Neutrophil (primary cell): Measurements from ENCODE around the gene SRP68.
A peak's percentile ranks its signal among the peaks of the same experiment; 100 is the strongest.

Experiments used
- H3K27ac ChIP-seq: fragments of 200-600 bp; sonication (generic); 2 replicates; pipeline ENCODE4 v1.5.1; 2016; ENCODE audit warnings: mild to moderate bottlenecking, moderate library complexity
- H3K27me3 ChIP-seq: fragments of 200-600 bp; sonication (generic); 2 replicates; pipeline ENCODE4 v1.6.0; 2016; ENCODE audit warnings: mild to moderate bottlenecking
- H3K36me3 ChIP-seq: fragments of 200-600 bp; sonication (generic); 2 replicates; pipeline ENCODE4 v1.5.1; 2017
- H3K4me1 ChIP-seq, 2 experiments: fragments of 200-600 bp in 1 of 2; sonication (generic) in 1 of 2; 1 replicate in 1 of 2; 2 replicates in 1 of 2; pipeline versions ENCODE4 v1.5.1 to v1.6.1; 2013 to 2016; ENCODE audit warnings: low read depth in 1 of 2, low read length in 1 of 2, mild to moderate bottlenecking in 1 of 2, moderate library complexity in 1 of 2; ENCODE audit not compliant: control insufficient read depth in 1 of 2, insufficient read depth in 1 of 2
- H3K4me3 ChIP-seq, 2 experiments: fragments of 200-600 bp in 1 of 2; sonication (generic) in 1 of 2; 1 replicate in 1 of 2; 2 replicates in 1 of 2; pipeline ENCODE4 v1.5.1; 2013 to 2016; ENCODE audit warnings: low read depth in 1 of 2, low read length in 1 of 2, mild to moderate bottlenecking in 1 of 2, moderate library complexity in 1 of 2
- H3K9me3 ChIP-seq: fragments of 200-600 bp; sonication (generic); 2 replicates; pipeline ENCODE4 v1.5.1; 2016
- CTCF ChIP-seq: fragments of 200-600 bp; sonication (generic); IDR thresholded peaks from 2 replicates; pipeline ENCODE4 v1.5.1; 2016; ENCODE audit warnings: antibody characterized with exemption

The SRP68 gene

DNA sequence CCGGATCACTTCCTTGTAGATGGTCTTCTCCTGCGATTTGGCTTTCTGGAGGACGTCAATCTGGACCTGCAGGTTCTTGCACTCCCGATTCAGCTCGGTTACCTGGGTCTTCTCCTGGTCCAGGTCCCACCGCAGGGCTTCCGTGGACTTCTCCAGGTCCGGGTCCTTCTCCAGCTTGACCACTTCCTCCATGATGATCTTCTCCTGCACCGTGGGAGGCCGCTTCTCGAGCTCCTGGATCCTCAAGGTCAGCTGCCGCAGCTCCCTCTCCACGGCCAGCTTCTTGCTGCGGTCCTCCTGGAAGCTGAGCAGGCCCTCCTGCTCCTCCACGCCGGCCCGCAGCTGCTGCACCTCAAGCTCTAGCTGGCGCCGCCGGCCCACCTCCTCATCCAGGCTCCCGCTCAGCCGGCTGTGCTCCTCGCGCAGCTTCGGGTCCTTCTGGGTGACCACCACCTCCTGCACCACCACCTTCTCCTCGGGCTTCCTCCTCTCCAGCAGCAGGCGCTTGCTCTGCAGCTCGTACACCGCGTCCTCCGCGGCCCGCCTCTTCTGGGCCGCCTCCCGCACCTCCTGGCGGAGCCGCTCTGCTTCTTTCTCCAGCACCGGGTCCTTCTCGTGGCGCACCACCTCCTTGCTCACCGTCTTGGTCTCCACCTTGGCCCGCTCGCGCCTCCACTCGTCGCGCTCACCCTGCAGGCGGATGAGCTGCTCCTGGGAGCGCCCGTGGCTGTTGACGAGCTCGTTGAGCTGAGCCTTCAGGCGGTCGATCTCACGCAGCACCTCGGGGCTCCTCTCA, 63.5 kb downstream of the SRP68 start:
- no peak for TF ChIP-seq CTCF
- H3K27me3 ChIP-seq, result no peaks in the 10 kb centered on the region
- H3K4me1 ChIP-seq, result peaks cover 0 to 5% of the 10 kb centered on the region in 2 experiments
- peaks cover 15% of the 10 kb centered on the region for H3K36me3 ChIP-seq
- H3K4me3 ChIP-seq, result no peak overlapping the region
- H3K9me3 ChIP-seq, result no peaks in the 10 kb centered on the region
- no peak overlapping the region for H3K27ac ChIP-seq

- H3K4me1 ChIP-seq, result peaks cover 0 to 5% of the 10 kb centered on the region in 2 experiments
- H3K27me3 ChIP-seq, result no peaks in the 10 kb centered on the region
- no peak overlapping the region for H3K27ac ChIP-seq
- no peaks in the 10 kb centered on the region for H3K9me3 ChIP-seq
- no peak for TF ChIP-seq CTCF
- peaks cover 15% of the 10 kb centered on the region for H3K36me3 ChIP-seq
- H3K4me3 ChIP-seq, result no peak overlapping the region
Measured at GRCh38 chr17:76008208-76008607, 64.1 kb downstream of the SRP68 start.

- Histone ChIP-seq H3K4me3 (no peak overlapping the region), H3K36me3 (peaks cover 15% of the 10 kb centered on the region), H3K27me3 (no peaks in the 10 kb centered on the region), H3K9me3 (no peaks in the 10 kb centered on the region), H3K27ac (no peak overlapping the region), H3K4me1 (peaks cover 0 to 5% of the 10 kb centered on the region in 2 experiments)
- TF ChIP-seq CTCF, result no peak
Measured at GRCh38 chr17:76007850-76008165, 64.5 kb downstream of the SRP68 start.

- Histone ChIP-seq H3K36me3 (peaks cover 18% of the 10 kb centered on the region), H3K27ac (no peak overlapping the region), H3K4me3 (no peak overlapping the region), H3K27me3 (no peaks in the 10 kb centered on the region), H3K4me1 (peaks cover 0 to 5% of the 10 kb centered on the region in 2 experiments), H3K9me3 (no peaks in the 10 kb centered on the region)
- no peak for TF ChIP-seq CTCF
Measured at GRCh38 chr17:76007131-76007849, 65.0 kb downstream of the SRP68 start.

- peaks cover 0 to 5% of the 10 kb centered on the region in 2 experiments for H3K4me1 ChIP-seq
- H3K27me3 ChIP-seq, result no peaks in the 10 kb centered on the region
- peak overlapping the region; percentile 1 for H3K27ac ChIP-seq
- peak; percentile 72 for TF ChIP-seq CTCF
- H3K4me3 ChIP-seq, result no peak overlapping the region
- peaks cover 24% of the 10 kb centered on the region for H3K36me3 ChIP-seq
- H3K9me3 ChIP-seq, result no peaks in the 10 kb centered on the region
Measured at GRCh38 chr17:76005263-76006149, 66.8 kb downstream of the SRP68 start.
